KOPT-K1 (cell line): ENCODE measurements around the gene TCFL5.
A peak's percentile ranks its signal among the peaks of the same experiment; 100 is the strongest.

Source experiments
- H3K27ac ChIP-seq: fragments of 200-600 bp; sonication (generic); 2 replicates; pipeline ENCODE4 v1.5.1; 2016; ENCODE audit warnings: antibody characterized with exemption, mild to moderate bottlenecking, low read depth, low read length; ENCODE audit not compliant: poor library complexity, severe bottlenecking
- H3K36me3 ChIP-seq: fragments of 200-600 bp; sonication (generic); 2 replicates; pipeline ENCODE4 v1.5.1; 2017; ENCODE audit warnings: antibody characterized with exemption, mild to moderate bottlenecking, low read length, moderate library complexity; ENCODE audit not compliant: insufficient read depth
- H3K9me3 ChIP-seq: fragments of 200-600 bp; sonication (generic); 2 replicates; pipeline ENCODE4 v1.5.1; 2017; ENCODE audit warnings: antibody characterized with exemption, low read length, mild to moderate bottlenecking; ENCODE audit not compliant: insufficient read depth, poor library complexity, severe bottlenecking

The TCFL5 gene

DNA sequence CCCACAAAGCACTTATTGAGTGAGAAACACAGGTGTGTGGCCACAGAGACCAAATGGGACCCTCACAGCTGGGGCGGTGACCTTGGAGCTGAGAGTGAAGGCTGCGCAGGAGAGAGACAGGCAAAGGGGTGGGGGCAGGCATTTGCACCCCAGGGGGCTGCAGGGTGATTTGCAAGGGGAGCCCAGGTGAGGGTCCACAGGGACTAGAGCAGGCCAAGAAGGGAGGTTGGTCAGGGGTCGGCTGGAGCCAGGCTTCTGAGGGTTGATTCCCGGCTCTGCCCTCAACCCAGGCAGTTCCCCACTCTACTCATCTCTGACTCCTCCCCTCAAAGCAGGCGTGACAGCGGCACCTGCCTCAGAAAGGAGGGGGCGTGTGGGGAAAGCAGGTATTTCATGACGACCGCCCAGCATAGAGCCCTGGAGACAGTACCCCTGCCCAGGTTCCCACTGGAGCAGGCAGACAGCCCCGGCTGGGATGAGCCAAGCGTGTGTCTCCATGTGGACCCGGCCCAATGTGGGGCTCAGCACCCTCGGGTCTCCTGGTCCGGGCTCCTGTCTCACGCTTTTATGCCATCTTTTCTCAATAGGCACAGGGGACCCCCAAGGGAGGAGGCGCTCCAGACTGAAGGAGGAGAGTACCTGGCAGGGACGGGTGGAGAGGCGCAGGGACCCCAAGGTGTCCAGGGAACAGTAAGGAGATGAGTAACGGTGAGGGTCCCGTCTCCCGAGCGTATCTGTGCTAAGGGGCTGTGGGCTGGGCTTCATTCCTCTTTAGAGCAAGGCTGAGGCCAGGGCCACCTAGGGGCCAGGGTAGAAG is 68.5 kb downstream of the TCFL5 start:
- Histone ChIP-seq H3K9me3 (no peaks in the 10 kb centered on the region), H3K36me3 (peaks cover 8% of the 10 kb centered on the region; the same call in 1 of the 2 replicates), H3K27ac (peak overlapping the region; percentile 45)

DNA sequence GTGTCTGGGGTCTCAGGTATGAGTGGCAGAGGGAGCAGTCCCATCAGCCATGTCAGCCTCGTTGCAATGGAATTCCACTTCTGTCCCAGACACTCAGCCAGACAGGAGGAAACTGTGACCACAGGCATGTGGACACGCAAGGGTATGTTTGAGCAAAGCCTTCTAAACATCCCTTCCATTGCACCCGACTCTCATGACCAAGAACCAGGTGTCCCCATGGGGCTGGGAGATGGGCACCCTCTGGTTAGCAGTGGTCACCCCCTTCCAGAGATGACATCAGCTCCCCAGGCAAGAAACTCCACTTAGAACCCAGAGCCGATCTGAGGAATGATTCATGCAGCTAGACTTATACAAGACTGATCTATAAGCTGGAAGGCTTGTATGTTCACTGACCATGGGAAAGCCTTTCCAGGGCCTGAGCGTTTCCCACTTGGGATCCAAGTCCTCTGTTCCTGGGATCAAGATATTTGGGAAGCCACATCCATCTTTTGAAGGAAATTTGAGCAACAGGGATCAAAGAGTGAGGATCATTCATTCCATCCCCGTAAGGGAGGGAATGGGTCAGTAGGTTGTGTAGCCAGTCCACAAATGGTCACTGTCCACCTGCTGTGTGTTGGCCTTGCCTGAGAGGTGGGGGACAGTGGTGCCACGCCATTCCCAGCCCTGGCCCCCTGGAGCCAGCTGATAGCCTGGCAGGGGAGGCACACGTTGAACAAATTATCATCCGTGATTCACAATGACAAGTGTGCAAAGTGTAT is 69.3 kb downstream of the TCFL5 start:
- Histone ChIP-seq H3K36me3 (no peaks in the 10 kb centered on the region), H3K9me3 (no peaks in the 10 kb centered on the region), H3K27ac (no peak overlapping the region)

DNA sequence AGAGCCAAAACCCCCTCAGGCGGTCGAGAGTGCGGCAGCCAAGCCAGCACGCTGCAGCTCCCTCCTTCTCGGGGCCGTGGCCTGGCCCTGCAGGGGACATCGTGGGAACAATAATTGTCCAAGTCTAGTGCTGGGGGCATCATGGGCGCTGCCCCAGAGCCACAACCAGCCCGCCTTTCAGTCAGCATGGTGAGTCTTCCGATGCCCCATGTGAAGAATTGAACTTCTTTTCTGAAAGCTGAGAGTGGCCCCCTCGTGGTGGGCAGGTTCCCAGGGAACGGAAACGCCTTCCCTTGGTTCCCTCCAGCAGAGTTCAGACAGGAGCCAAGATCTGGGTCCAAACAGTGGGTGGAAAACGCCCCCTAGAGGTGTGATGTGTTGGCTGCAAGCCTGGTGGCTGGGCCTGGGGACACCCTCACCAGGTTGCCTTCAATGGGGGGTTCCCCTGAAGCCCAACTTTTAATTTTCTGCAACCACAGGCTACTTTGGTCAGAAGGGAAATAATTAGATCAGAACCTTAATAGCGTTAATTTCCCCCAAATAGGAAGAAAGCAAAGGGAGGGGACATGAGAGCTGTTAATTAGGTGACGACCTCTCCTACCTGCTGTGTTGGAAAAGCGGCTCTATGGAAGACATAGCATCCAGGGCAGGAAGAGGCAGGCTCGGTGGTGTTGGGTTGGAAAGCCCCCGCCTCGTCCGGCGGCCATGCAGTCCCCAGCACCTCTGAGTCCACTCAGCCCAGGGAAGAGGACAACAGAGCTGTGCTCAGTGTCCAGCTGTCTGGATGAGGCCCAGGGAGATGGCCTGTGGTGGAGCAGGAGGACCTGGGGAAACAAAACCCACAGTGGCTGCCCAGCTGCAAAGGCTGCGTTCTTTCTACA is 70.1 kb downstream of the TCFL5 start:
- Histone ChIP-seq H3K27ac (no peak overlapping the region), H3K36me3 (no peaks in the 10 kb centered on the region), H3K9me3 (no peaks in the 10 kb centered on the region)
